HG02642 (cell line): ENCODE results near the gene TESMIN.

Experiments
- ATAC-seq: cut with Tn5 transposase; IDR thresholded peaks from one replicate; pipeline ENCODE4 v1.9.1; 2021; ENCODE audit warnings: mild to moderate bottlenecking; ENCODE audit not compliant: unreplicated experiment, poor library complexity

TESMIN gene

GRCh38 chr11:68664906-68665305 lies 86.4 kb downstream of the TESMIN start:
- ATAC-seq = no peak

GRCh38 chr11:68664141-68664540 lies 87.2 kb downstream of the TESMIN start:
- ATAC-seq = no peak

GRCh38 chr11:68663482-68664010 lies 87.8 kb downstream of the TESMIN start:
- no peak for ATAC-seq

- no peak for ATAC-seq
These were observed 89.4 kb downstream of the TESMIN start for GRCh38 chr11:68661697-68662603.

GRCh38 chr11:68661014-68661413 lies 90.3 kb downstream of the TESMIN start:
- ATAC-seq = no peak

- no peak for ATAC-seq
These were observed 91.1 kb downstream of the TESMIN start for GRCh38 chr11:68660066-68660810.

GRCh38 chr11:68659158-68659921 lies 92.0 kb downstream of the TESMIN start:
- ATAC-seq = no peak

- ATAC-seq = no peak
These were observed 92.7 kb downstream of the TESMIN start for GRCh38 chr11:68658661-68659060.

- no peak for ATAC-seq
These were observed 93.2 kb downstream of the TESMIN start for GRCh38 chr11:68658097-68658496.
